Liver (tissue), 9 donors: Measurements from ENCODE around the gene CACNA1F. TPM values are rescaled to one million over a fixed set of nuclear protein-coding genes. Genes with fewer than 3 reads are reported as not detected.

Source experiments
- DNase-seq: peaks from one replicate; pipeline ENCODE4 v3.0.0-alpha.2; 2017; ENCODE audit warnings: low spot score
- H3K27ac ChIP-seq, 2 donors: one replicate each; pipeline ENCODE4 v1.7.0; 2013; ENCODE audit warnings: inconsistent platforms in 2 of 2, low read length in 2 of 2, control low read depth in 1 of 2, low read depth in 1 of 2, mild to moderate bottlenecking in 1 of 2
- H3K27me3 ChIP-seq, 4 donors: one replicate each; pipeline versions ENCODE4 v1.6.1 to v1.7.0; 2013; ENCODE audit warnings: low read length in 3 of 4, inconsistent platforms in 1 of 4, mild to moderate bottlenecking in 1 of 4, moderate library complexity in 1 of 4; ENCODE audit not compliant: control insufficient read depth in 4 of 4, insufficient read depth in 4 of 4
- H3K36me3 ChIP-seq, 4 donors: one replicate each; pipeline versions ENCODE4 v1.6.1 to v1.7.0; 2013; ENCODE audit warnings: low read length in 3 of 4, mild to moderate bottlenecking in 3 of 4, low read depth in 1 of 4, moderate library complexity in 1 of 4; ENCODE audit not compliant: control insufficient read depth in 4 of 4, insufficient read depth in 3 of 4
- H3K4me1 ChIP-seq, 4 donors: one replicate each; pipeline versions ENCODE4 v1.6.1 to v1.7.0; 2013; ENCODE audit warnings: low read length in 3 of 4, mild to moderate bottlenecking in 3 of 4, moderate library complexity in 1 of 4; ENCODE audit not compliant: control insufficient read depth in 4 of 4, insufficient read depth in 4 of 4
- H3K4me3 ChIP-seq, 3 donors: one replicate each; pipeline versions ENCODE4 v1.6.1 to v1.7.0; 2013; ENCODE audit warnings: low read length in 3 of 3, control low read depth in 1 of 3, low read depth in 1 of 3, mild to moderate bottlenecking in 1 of 3
- H3K9ac ChIP-seq, 2 donors: one replicate each; pipeline ENCODE4 v1.7.0; 2013; ENCODE audit warnings: low read length in 2 of 2, mild to moderate bottlenecking in 2 of 2, moderate library complexity in 2 of 2, control low read depth in 1 of 2, low read depth in 1 of 2
- H3K9me3 ChIP-seq, 4 donors: one replicate each; pipeline versions ENCODE4 v1.6.1 to v1.7.0; 2013; ENCODE audit warnings: low read length in 3 of 4; ENCODE audit not compliant: control insufficient read depth in 4 of 4
- ATF3 ChIP-seq: IDR thresholded peaks from 2 replicates; pipeline ENCODE4 v1.6.1; 2016; ENCODE audit warnings: antibody characterized with exemption
- CTCF ChIP-seq: fragments of 150-350 bp; IDR thresholded peaks from 2 replicates; pipeline ENCODE4 v1.5.1; 2017; ENCODE audit warnings: improper control_type of control experiment, low read depth, low read length; ENCODE audit not compliant: missing input control
- EGR1 ChIP-seq, 2 donors: IDR thresholded peaks; 2 replicates each; pipeline ENCODE4 v1.6.1; 2016 to 2018; ENCODE audit warnings: antibody characterized with exemption in 2 of 2, low read depth in 2 of 2
- FOXA1 ChIP-seq: IDR thresholded peaks from 2 replicates; pipeline ENCODE4 v1.6.1; 2016; ENCODE audit warnings: antibody characterized with exemption
- FOXA2 ChIP-seq: IDR thresholded peaks from 2 replicates; pipeline ENCODE4 v1.6.1; 2016; ENCODE audit warnings: antibody characterized with exemption
- GABPA ChIP-seq, 2 donors: IDR thresholded peaks in 1 of 2; conservative IDR thresholded peaks in 1 of 2; 2 replicates each; pipeline ENCODE4 v1.6.1; 2016; ENCODE audit warnings: antibody characterized with exemption in 2 of 2, mild to moderate bottlenecking in 1 of 2, moderate library complexity in 1 of 2
- HNF4A ChIP-seq, 2 donors: conservative IDR thresholded peaks; 2 replicates each; pipeline ENCODE4 v1.6.1; 2016; ENCODE audit warnings: antibody characterized with exemption in 2 of 2, mild to moderate bottlenecking in 2 of 2
- HNF4G ChIP-seq: IDR thresholded peaks from 2 replicates; pipeline ENCODE4 v1.6.1; 2016; ENCODE audit warnings: antibody characterized with exemption
- NR2F2 ChIP-seq: IDR thresholded peaks from 2 replicates; pipeline ENCODE4 v1.6.1; 2016; ENCODE audit warnings: antibody characterized with exemption
- RAD21 ChIP-seq, 2 donors: IDR thresholded peaks; 2 replicates each; pipeline ENCODE4 v1.6.1; 2016; ENCODE audit warnings: antibody characterized with exemption in 2 of 2, mild to moderate bottlenecking in 2 of 2
- REST ChIP-seq: IDR thresholded peaks from 2 replicates; pipeline ENCODE4 v1.6.1; 2016; ENCODE audit warnings: antibody characterized with exemption, mild to moderate bottlenecking
- RXRA ChIP-seq, 2 donors: IDR thresholded peaks; 2 replicates each; pipeline ENCODE4 v1.6.1; 2017 to 2018; ENCODE audit warnings: antibody characterized with exemption in 2 of 2, mild to moderate bottlenecking in 1 of 2
- SP1 ChIP-seq: IDR thresholded peaks from 2 replicates; pipeline ENCODE4 v1.6.1; 2018; ENCODE audit warnings: antibody characterized with exemption, mild to moderate bottlenecking
- YY1 ChIP-seq: IDR thresholded peaks from 2 replicates; pipeline ENCODE4 v1.6.1; 2016; ENCODE audit warnings: antibody characterized with exemption, mild to moderate bottlenecking
- WGBS: extraction: QIAGEN DNeasy Blood & Tissue Kit; methylation state at CpG from one replicate; pipeline ENCODE4 v1.1.7; 2013; 5-methylcytosine and 5-hydroxymethylcytosine counted together
- polyA plus RNA-seq, 2 donors: library from polyadenylated mRNA; stranded (reverse) in 1 of 2; unstranded in 1 of 2; fragments of 200-250 nt in 1 of 2; fragments of >200 nt in 1 of 2; fragmentation: Nextera tagmentation in 1 of 2; extraction: Ambion mirVana in 1 of 2; gene quantifications; one replicate each; pipeline versions ENCODE4 v1.2.1 to v1.2.3, GENCODE V29; 2013 to 2015
- total RNA-seq, 2 donors: library from RNA; depleted of rRNA; stranded (reverse); fragments of >200 nt; gene quantifications; one replicate each; pipeline ENCODE4 v1.2.3, GENCODE V29; 2014
- donor health status: healthy.
- donor health status: healthy.
- donor health status: healthy.
- donor health status: healthy.
- donor health status: healthy.

Gene CACNA1F
- total and polyA plus RNA-seq, 4 donors, result 0.03 TPM; not detected in 3

GRCh38 chrX:49243166-49243565 lies 10.0 kb upstream of the CACNA1F start (continued):
- TF ChIP-seq CTCF (no peak), FOXA2 (no peak)

- Histone ChIP-seq H3K9ac (no peak overlapping the region), H3K36me3 (peaks cover 0 to 18% (median 3%) of the 10 kb centered on the region in 4 donors)
- no peak for DNase-seq
Observed at GRCh38 chrX:49242545-49243066, 9.5 kb upstream of the CACNA1F start.

GRCh38 chrX:49238735-49239134 lies 5.6 kb upstream of the CACNA1F start:
- H3K9me3 ChIP-seq, result no peaks in the 10 kb centered on the region
- no peak overlapping the region for H3K27ac ChIP-seq
- no peaks in the 10 kb centered on the region for H3K27me3 ChIP-seq
- peaks cover 0 to 13% (median 3%) of the 10 kb centered on the region in 4 donors for H3K36me3 ChIP-seq
- H3K4me3 ChIP-seq, result no peak overlapping the region
- no peak overlapping the region for H3K9ac ChIP-seq
- DNase-seq, result no peak
- H3K4me1 ChIP-seq, result no peaks in the 10 kb centered on the region
- 75% methylated on average over 7 of the region's 7 CpGs for WGBS
- TF ChIP-seq CTCF (no peak), RAD21 (IDR thresholded peaks at IDR 0.05) (no peak), HNF4A (conservative IDR thresholded peaks at IDR 0.05) (peak in 1 of 2 donors; percentile 65), EGR1 (IDR thresholded peaks at IDR 0.05; ENCODE audit: low read depth in 2 of 2) (no peak), YY1 (no peak), SP1 (peak; percentile 25), REST (no peak), RXRA (IDR thresholded peaks at IDR 0.05) (no peak)

More at GRCh38 chrX:49242545-49243066, 9.5 kb upstream of the CACNA1F start:
- Histone ChIP-seq H3K4me1 (no peaks in the 10 kb centered on the region), H3K27ac (no peak overlapping the region), H3K4me3 (no peak overlapping the region), H3K27me3 (no peaks in the 10 kb centered on the region), H3K9me3 (no peaks in the 10 kb centered on the region)
- WGBS, result 96% methylated on average over 12 of the region's 12 CpGs
- TF ChIP-seq FOXA1 (no peak), GABPA (IDR thresholded peaks at IDR 0.05 in 1 of 2, conservative IDR thresholded peaks at IDR 0.05 in 1 of 2) (no peak), SP1 (no peak), FOXA2 (no peak), HNF4A (conservative IDR thresholded peaks at IDR 0.05) (no peak), ATF3 (no peak), RAD21 (IDR thresholded peaks at IDR 0.05) (no peak), RXRA (IDR thresholded peaks at IDR 0.05) (no peak), HNF4G (no peak), NR2F2 (no peak), REST (no peak)
